ENCODE results near the gene TGM2. TPM values are rescaled to one million over a fixed set of nuclear protein-coding genes. Genes with fewer than 3 reads are reported as not detected.

The TGM2 gene
- total and polyA plus RNA-seq, 2 donors (not counting 3 experiments of a cell fraction or from before 2014, with no cell fraction given): 861 to 868 TPM

DNA sequence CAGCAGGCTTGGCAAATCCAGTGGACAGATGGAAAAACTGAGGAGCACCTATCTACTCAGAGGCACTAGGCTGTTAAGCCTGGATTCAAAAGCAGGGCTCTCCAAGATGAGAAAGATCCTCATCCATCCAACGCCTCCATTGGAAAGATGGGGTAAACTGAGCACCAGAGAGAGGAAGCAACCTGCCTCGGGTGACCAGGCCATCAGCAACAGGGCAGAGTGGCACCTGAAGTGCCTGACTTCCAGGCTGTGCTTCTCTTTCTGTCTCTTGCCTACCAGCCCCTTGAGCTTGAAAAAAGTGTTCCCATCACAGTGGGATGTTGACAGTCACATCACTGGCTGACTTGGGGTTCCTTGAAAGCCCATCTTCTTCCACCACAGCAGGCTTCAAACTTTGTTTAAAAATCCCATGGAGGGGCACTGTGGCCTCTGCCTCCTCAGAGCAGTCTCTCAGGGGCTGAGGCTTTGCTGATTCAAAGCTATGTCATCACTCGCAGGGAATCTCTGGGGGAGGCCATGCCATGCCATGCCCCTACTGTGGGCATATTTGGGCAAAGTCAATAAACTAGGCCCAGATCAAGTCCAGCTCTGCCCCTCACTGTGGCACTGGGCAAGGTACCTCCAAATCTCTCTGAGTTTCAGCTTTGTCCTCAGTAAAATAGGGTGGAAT lies 44.8 kb upstream of the TGM2 start:
- Histone ChIP-seq H3K9me3 (replicated peaks; ENCODE audit: control insufficient read depth, insufficient read depth, low read length) (no peaks in the 10 kb centered on the region), H3K27me3 (ENCODE audit: control insufficient read depth in 2 of 2, insufficient read depth in 2 of 2, low read length in 2 of 2) (no peaks in the 10 kb centered on the region), H3K9ac (replicated peaks; ENCODE audit: extremely low read depth, insufficient read depth, low read length) (no peak overlapping the region), H4K20me1 (replicated peaks; ENCODE audit: control insufficient read depth, extremely low read depth, insufficient read depth, low read length) (no peaks in the 10 kb centered on the region), H3K4me2 (ENCODE audit: insufficient read depth, low read length) (no peak overlapping the region), H3K36me3 (ENCODE audit: control insufficient read depth in 2 of 2, extremely low read depth in 1 of 2, insufficient read depth in 2 of 2, low read length in 2 of 2) (no peaks in the 10 kb centered on the region), H3K4me3 (replicated peaks in 1 of 3; ENCODE audit: insufficient read depth in 1 of 3, low read depth in 1 of 3, low read length in 3 of 3) (no peak overlapping the region), H3K79me2 (ENCODE audit: control insufficient read depth, insufficient read depth, low read length) (no peaks in the 10 kb centered on the region), H3K27ac (ENCODE audit: insufficient read depth, low read depth, low read length) (no peak overlapping the region), H3K4me1 (ENCODE audit: control insufficient read depth, extremely low read depth, insufficient read depth, low read length) (no peaks in the 10 kb centered on the region), H3K9me1 (replicated peaks; ENCODE audit: control insufficient read depth, extremely low read depth, insufficient read depth, low read length) (no peaks in the 10 kb centered on the region), H2AFZ (ENCODE audit: low read depth, low read length) (no peak overlapping the region)
- intact Hi-C loops (cut with micrococcal nuclease): no loop called here
- CTCF ChIA-PET: interaction anchor here (1.9 kb wide), 1 partner anchor 11 kb away, joined by 7 read pairs; no protein-coding TSS in a partner anchor
- POLR2A ChIA-PET: no interaction called here
- dilution Hi-C loops (cut with MboI; ENCODE audit: extremely low pct_ligation_motif_present, low sequenced_read_pairs): no loop called here
- DNase-seq (ENCODE audit: low read depth, low spot score) (no peak), FAIRE-seq (no peak)
- TF ChIP-seq, protein P1, sequence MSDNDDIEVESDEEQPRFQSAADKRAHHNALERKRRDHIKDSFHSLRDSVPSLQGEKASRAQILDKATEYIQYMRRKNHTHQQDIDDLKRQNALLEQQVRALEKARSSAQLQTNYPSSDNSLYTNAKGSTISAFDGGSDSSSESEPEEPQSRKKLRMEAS (IDR thresholded peaks at IDR 0.05; ENCODE audit: insufficient read depth, insufficient read length): no peak
- TF ChIP-seq JUN (IDR thresholded peaks at IDR 0.05; ENCODE audit: borderline replicate concordance, insufficient read depth, insufficient read length, low read depth) (no peak), GATA2 (IDR thresholded peaks at IDR 0.05; ENCODE audit: insufficient read depth, insufficient read length, low read depth, low read length) (no peak), EZH2 (IDR thresholded peaks at IDR 0.05; ENCODE audit: borderline replicate concordance, low read depth, low read length, severe bottlenecking) (no peak), MYC (IDR thresholded peaks at IDR 0.05; ENCODE audit: low read depth, low read length) (no peak), POLR2AphosphoS5 (IDR thresholded peaks at IDR 0.05; ENCODE audit: insufficient read depth, low read depth, low read length) (no peak), POLR2A (IDR thresholded peaks at IDR 0.05; ENCODE audit: low read depth, low read length) (no peak), FOS (IDR thresholded peaks at IDR 0.05; ENCODE audit: borderline replicate concordance, insufficient read depth, low read length) (no peak)
- TF ChIP-seq, protein P2, sequence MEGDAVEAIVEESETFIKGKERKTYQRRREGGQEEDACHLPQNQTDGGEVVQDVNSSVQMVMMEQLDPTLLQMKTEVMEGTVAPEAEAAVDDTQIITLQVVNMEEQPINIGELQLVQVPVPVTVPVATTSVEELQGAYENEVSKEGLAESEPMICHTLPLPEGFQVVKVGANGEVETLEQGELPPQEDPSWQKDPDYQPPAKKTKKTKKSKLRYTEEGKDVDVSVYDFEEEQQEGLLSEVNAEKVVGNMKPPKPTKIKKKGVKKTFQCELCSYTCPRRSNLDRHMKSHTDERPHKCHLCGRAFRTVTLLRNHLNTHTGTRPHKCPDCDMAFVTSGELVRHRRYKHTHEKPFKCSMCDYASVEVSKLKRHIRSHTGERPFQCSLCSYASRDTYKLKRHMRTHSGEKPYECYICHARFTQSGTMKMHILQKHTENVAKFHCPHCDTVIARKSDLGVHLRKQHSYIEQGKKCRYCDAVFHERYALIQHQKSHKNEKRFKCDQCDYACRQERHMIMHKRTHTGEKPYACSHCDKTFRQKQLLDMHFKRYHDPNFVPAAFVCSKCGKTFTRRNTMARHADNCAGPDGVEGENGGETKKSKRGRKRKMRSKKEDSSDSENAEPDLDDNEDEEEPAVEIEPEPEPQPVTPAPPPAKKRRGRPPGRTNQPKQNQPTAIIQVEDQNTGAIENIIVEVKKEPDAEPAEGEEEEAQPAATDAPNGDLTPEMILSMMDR (IDR thresholded peaks at IDR 0.05; ENCODE audit: extremely low read depth in 1 of 2, insufficient read depth in 1 of 2, low read depth in 1 of 2, low read length in 2 of 2): no peak
- no TSS peak for BruUV-seq (replicated peaks)
